ENCODE data around the gene ST3GAL4. TPM values are rescaled to one million over a fixed set of nuclear protein-coding genes. Genes with fewer than 3 reads are reported as not detected.

ST3GAL4 gene
- total RNA-seq, 6 experiments from 2014 or later = 25.9 to 34.6 (median 30.0) TPM

DNA sequence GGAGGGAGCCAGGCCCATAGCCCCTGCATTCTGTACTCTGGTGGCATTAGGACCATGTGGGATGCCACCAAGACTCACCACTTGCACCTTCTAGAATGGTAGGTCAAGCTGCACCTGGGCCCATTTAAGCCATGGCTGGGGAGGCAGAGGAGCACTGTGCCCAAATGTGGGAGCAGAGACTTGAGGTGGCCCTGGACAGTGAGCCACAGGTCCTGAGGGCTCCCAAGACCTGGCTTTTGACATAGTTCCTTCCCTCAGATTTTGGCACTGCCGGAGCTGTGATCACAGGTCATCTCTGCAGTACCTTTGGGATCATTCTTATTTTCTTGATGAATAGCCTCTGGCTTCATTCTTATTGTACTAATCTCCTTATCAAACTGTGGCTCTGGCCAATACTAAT, 43.2 kb downstream of the ST3GAL4 start:
- Mint-ChIP-seq H3K27me3 (ENCODE audit: insufficient read depth) (no peaks in the 10 kb centered on the region), H3K36me3 (ENCODE audit: low read depth) (0 out of 2 replicates have a peak, but pooled peaks cover 10% of the 10 kb centered on the region), H3K4me1 (ENCODE audit: low read depth) (peaks cover 46% of the 10 kb centered on the region), H3K9me3 (no peaks in the 10 kb centered on the region), H3K27ac (no peak overlapping the region), H3K4me3 (no peak overlapping the region)
- TF ChIP-seq, protein P1, sequence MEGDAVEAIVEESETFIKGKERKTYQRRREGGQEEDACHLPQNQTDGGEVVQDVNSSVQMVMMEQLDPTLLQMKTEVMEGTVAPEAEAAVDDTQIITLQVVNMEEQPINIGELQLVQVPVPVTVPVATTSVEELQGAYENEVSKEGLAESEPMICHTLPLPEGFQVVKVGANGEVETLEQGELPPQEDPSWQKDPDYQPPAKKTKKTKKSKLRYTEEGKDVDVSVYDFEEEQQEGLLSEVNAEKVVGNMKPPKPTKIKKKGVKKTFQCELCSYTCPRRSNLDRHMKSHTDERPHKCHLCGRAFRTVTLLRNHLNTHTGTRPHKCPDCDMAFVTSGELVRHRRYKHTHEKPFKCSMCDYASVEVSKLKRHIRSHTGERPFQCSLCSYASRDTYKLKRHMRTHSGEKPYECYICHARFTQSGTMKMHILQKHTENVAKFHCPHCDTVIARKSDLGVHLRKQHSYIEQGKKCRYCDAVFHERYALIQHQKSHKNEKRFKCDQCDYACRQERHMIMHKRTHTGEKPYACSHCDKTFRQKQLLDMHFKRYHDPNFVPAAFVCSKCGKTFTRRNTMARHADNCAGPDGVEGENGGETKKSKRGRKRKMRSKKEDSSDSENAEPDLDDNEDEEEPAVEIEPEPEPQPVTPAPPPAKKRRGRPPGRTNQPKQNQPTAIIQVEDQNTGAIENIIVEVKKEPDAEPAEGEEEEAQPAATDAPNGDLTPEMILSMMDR (IDR thresholded peaks at IDR 0.05) = no peak
- no peak for DNase-seq

DNA sequence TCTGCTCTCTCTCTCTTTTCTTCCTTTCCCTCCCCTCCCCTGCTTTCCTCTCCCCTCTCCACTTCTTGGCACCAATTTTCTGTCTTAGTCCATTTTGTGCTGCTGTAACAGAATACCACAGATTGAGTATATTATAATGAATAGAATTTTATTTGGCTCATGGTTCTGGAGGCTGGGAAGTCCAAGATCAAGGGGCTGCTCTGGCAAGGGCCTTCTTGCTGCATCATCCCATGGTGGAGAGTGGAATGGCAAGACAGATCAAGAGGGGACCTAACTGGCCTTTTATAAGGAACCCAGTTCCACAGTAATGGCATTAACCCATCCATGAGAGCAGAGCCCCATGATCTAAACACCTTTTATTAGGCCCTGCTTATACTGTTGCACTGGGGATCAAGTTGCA, 44.5 kb downstream of the ST3GAL4 start:
- no peak for DNase-seq
- Mint-ChIP-seq H3K27me3 (ENCODE audit: insufficient read depth) (no peaks in the 10 kb centered on the region), H3K9me3 (no peaks in the 10 kb centered on the region), H3K27ac (no peak overlapping the region), H3K4me1 (ENCODE audit: low read depth) (peaks cover 49% of the 10 kb centered on the region), H3K4me3 (no peak overlapping the region), H3K36me3 (ENCODE audit: low read depth) (0 out of 2 replicates have a peak, but pooled peaks cover 10% of the 10 kb centered on the region)
- TF ChIP-seq, protein P1 (IDR thresholded peaks at IDR 0.05) = no peak

DNA sequence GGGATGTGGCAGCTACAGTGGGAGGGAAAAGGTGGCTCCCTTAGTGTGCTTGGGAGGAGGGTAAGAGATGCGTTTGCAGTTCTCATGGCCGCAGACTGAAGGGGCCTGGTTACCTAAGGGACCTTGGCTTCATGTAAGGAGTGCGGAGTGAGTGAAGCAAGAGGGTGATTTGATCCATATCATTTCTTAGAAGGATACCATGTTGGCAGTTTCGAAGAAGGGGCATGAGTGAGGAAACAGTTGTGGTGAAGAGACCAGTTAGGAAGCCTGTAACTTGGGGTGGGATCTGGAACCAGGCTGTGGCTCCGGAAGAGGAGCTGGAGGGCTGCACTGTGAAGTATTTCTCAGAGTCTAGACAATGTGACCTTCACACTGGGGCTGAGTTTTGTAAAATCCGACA, 45.0 kb downstream of the ST3GAL4 start:
- no peak for DNase-seq
- Mint-ChIP-seq H3K27ac (no peak overlapping the region), H3K27me3 (ENCODE audit: insufficient read depth) (no peaks in the 10 kb centered on the region), H3K4me1 (ENCODE audit: low read depth) (peaks cover 46% of the 10 kb centered on the region), H3K4me3 (no peak overlapping the region), H3K9me3 (no peaks in the 10 kb centered on the region), H3K36me3 (ENCODE audit: low read depth) (0 out of 2 replicates have a peak, but pooled peaks cover 10% of the 10 kb centered on the region)
- TF ChIP-seq, protein P1 (IDR thresholded peaks at IDR 0.05) = no peak

DNA sequence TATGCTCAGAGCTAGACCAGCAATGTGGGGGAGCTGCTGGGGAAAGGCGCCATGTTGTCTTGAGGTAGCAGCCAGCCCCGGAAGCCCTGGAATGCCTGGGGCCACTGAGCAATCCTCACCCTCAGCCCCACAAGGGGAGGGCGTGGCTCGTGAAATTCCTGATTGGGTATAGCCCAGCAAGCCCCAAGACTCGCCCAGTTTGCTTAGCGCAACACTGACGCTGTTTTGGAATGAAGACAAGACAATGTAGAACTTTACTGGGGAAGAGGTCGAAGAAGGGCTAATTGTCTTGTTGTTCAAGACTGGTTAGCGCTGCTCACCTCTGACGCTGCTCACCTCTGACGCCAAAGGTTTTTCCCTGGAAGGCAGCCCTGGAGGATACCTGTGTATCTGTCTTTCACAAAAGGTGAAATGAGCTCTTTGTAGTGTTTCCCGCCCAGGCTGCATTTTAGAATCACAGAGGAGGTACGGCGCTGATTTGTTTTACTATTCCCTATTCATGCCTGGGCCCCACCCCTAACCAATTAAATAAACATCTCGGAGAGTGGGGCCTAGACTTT, 47.6 kb downstream of the ST3GAL4 start:
- no peak overlapping the region for H3K27ac Mint-ChIP-seq
- H3K27me3 Mint-ChIP-seq (ENCODE audit: insufficient read depth) = no peaks in the 10 kb centered on the region
- H3K4me1 Mint-ChIP-seq (ENCODE audit: low read depth) = peaks cover 41% of the 10 kb centered on the region
- DNase-seq = no peak
- H3K9me3 Mint-ChIP-seq = no peaks in the 10 kb centered on the region
- 0 out of 2 replicates have a peak, but pooled peaks cover 10% of the 10 kb centered on the region for H3K36me3 Mint-ChIP-seq (ENCODE audit: low read depth)
- H3K4me3 Mint-ChIP-seq = no peak overlapping the region
- TF ChIP-seq, protein P1 (IDR thresholded peaks at IDR 0.05) = no peak

DNA sequence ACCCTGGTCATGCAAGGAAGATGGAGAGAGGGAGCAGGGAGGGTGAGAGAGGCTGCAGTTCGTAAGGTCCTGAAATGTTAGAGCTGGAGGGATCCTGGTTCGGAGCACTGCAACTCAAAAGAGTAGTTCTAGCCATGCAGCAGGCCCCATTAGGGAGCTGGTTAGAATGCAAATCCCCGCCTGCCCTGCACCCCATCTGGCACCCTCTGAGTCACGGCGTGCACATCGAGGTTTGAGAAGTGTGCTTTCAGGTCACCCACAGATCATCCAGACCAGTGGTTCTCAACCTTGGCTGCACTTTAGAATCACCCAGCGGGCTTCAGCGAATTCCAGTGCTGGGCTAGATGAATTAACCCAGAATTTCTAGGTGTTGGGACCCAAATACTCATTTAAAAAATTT, 48.2 kb downstream of the ST3GAL4 start:
- Mint-ChIP-seq H3K9me3 (no peaks in the 10 kb centered on the region), H3K27ac (no peak overlapping the region), H3K4me1 (ENCODE audit: low read depth) (peaks cover 41% of the 10 kb centered on the region), H3K36me3 (ENCODE audit: low read depth) (0 out of 2 replicates have a peak, but pooled peaks cover 10% of the 10 kb centered on the region), H3K4me3 (no peak overlapping the region; the same call in 1 of the 2 replicates), H3K27me3 (ENCODE audit: insufficient read depth) (no peaks in the 10 kb centered on the region)
- TF ChIP-seq, protein P1 (IDR thresholded peaks at IDR 0.05) = no peak
- DNase-seq = no peak

Measured in HFFc6 (cell line).